CD4-positive, alpha-beta T cell treated with Interleukin-17A for 4 hours (primary cell): ENCODE measurements around the gene ODF2.

Experiments used
- DNase-seq: peaks from one replicate; pipeline ENCODE4 v3.0.0-alpha.2; 2020; ENCODE audit warnings: mixed read lengths

The ODF2 gene

GRCh38 chr9:128540634-128541360, 85.0 kb downstream of the ODF2 start:
- no peak for DNase-seq

DNA sequence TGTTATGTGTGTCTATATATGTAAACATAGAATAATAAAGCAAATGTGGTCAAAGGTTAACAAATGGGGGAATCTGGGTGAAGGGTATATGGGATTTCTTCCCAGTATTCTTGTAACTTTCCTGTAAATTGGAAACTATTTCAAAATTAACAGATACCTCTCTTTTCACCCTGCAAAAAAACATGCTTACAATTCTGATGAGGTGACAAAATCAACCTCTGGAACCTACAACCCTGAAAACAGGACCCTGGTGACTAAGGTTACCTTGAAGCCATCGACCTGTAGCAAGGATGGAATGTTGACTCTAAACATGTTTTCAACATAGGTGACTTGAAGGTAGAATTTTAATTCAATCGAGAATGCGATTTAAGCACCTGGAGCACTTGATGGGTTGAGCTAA, 90.7 kb downstream of the ODF2 start:
- no peak for DNase-seq

GRCh38 chr9:128548876-128549275, 93.1 kb downstream of the ODF2 start:
- DNase-seq, result no peak

DNA sequence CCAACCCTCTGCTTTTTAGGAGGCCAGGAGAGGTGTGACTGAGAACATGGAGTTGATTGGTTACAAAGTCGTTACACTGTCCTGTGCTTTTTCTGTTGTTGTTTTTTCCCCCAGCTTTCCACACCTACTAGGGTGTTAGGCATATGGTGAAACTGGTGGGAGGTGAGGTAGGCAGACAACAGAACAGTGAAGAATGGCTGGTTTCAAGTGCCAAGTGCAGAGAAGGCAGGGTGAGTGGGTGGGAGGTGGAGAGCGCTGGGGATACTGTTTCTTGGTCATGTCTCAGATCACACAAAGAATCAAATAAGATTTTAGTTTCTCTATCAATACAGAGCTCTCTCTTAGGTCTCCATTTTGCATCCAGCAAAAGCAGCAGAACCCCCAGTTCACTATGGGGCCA, 94.4 kb downstream of the ODF2 start:
- DNase-seq, result no peak
